Left kidney (tissue), 2 donors: Measurements from ENCODE around the gene ERP27. TPM values are rescaled to one million over a fixed set of nuclear protein-coding genes. Genes with fewer than 3 reads are reported as not detected.

Experiments used
- DNase-seq: peaks from one replicate; pipeline ENCODE4 v3.0.0-alpha.2; 2013
- polyA plus RNA-seq: library from polyadenylated mRNA; unstranded; fragments of 120-200 nt; gene quantifications from one replicate; pipeline ENCODE4 v1.2.1, GENCODE V29; 2013; ENCODE audit not compliant: insufficient read length

The ERP27 gene
- polyA plus RNA-seq, 1 donor = 22.6 TPM

- DNase-seq = no peak
Measured at GRCh38 chr12:14959916-14960496, 21.7 kb upstream of the ERP27 start.

GRCh38 chr12:14959463-14959862, 21.1 kb upstream of the ERP27 start:
- DNase-seq = no peak

GRCh38 chr12:14959126-14959440, 20.7 kb upstream of the ERP27 start:
- DNase-seq = no peak

DNA sequence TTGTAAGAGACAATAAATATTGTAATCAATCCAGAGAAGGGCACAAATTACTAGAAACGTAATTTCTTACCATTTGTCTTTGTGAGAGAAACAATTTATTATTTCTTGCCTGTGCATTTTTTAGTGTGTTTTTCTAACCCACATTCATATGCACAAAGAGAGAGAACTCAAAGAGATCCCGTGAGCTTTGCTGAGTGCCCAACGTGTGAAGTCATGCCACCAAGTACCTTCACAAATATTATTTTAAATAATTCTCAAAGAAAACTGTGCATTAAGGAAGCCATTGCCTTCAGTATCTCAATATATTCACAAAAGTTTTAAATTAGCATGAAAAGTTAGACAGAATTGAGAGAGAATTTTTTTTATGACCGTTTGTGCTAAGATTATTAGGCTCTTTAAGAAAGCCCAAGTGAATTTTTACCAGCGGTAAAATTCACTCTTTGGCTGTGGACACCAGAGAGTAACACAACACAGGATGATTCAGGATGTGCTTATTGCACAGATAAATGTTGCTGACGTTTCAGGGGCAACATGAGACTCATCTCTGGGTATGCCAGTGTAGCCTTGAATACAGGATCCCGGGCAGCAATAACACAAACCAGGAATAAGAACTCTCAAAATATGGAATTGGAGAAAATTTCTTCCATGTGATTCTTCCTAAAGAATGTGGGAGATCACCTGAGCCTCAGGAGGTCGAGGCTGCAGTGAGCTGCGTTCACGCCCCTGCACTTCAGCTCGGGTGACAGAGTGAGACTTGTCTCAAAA, 20.2 kb upstream of the ERP27 start:
- DNase-seq = no peak

DNA sequence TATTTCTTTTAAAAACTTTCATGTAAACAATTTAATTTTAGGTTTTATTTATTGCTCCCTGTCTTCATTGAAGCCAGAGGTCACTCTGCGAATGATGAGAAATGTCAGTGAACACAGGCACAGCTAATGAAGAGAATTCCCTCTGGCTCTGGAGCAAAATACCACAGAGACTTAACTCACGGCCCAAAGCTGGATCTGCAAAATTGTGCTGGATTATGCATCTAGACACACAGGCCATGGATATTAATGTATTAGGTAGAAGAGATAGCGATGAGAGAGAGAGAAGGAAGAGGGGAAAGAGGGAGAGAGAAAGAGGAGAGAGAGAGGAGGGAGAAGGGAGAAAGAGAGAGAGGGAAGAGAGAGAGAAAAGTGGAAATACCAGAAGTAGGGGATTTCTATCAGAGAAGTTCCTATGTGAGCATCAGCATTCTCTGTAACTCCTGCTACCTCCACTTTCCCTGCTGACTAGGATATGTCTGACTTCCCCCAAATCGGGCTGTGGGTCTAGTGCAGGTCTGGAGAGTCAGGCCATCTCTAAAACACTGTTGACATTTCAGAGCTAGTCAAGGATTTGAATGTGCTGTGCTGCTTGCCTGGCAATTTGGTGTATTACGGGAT, 19.3 kb upstream of the ERP27 start:
- no peak for DNase-seq

DNA sequence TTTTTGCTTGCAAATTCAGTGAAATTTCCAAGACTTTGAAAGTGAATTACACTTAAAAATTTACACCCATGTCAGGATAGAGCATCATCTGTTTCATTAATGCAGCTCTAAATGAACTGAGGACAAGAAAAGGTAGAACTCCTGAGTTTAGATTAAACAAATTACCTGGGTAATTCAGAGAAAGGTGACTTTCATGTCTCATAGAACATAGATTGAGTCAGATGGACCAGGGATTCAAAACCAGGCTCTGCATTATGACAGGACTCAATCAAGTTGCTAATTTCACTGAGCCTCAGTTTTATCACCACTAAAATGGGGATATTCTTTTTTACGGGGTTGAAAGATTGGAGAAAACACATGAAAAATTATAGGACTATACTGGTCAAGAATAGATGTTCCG, 18.6 kb upstream of the ERP27 start:
- no peak for DNase-seq

GRCh38 chr12:14956024-14956891, 17.9 kb upstream of the ERP27 start:
- no peak for DNase-seq

- DNase-seq = no peak
Measured at GRCh38 chr12:14954269-14954668, 15.9 kb upstream of the ERP27 start.

DNA sequence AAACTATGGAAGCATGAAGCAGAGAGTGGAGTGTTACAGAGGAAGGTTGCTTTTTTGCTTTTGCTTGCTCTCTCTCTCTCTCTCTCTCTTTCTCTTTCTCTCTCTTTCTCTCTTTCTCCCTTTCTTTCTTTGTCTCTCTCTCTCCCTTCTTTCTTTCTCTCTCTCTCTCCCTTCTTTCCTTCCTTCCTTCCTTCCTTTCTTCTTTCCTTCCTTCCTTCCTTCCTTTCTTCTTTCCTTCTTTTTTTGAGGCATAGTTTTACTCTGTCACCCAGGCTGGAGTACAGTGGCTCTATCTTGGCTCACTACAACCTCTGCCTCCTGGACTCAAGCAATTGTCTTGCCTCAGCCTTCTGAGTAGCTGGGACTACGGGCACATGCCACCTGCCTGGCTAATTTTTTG, 15.4 kb upstream of the ERP27 start:
- no peak for DNase-seq

DNA sequence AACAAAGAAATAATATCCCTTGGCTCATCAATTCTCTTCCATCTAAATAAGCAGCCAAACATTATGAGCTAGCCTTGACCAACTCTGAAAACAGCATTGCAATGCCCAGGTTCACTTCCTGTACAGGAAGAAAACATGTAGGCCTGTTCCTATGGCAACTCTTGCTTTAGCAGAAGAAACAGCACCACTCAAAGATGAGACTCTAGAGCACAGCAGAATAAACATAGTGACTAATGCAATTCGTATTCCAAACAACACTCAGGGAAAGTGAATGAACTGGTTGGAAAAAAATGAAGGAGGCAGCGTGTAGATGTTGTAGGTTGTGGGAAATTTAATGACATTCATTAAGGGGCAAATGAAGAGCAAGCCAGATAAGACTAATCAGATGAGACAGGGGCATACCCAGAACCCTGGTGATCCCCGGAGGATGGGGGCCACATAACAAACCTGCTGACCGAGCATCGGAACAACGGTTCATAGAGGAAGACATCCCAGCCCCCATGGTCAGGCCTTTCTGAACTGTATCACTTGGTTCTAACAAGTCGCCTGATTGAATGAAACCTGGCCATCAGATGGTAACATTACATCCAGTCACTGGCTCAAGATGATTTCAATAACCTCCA, 14.1 kb upstream of the ERP27 start:
- DNase-seq = no peak

GRCh38 chr12:14951851-14952250, 13.5 kb upstream of the ERP27 start:
- DNase-seq = no peak

- no peak for DNase-seq
Measured at GRCh38 chr12:14950982-14951746, 12.8 kb upstream of the ERP27 start.

DNA sequence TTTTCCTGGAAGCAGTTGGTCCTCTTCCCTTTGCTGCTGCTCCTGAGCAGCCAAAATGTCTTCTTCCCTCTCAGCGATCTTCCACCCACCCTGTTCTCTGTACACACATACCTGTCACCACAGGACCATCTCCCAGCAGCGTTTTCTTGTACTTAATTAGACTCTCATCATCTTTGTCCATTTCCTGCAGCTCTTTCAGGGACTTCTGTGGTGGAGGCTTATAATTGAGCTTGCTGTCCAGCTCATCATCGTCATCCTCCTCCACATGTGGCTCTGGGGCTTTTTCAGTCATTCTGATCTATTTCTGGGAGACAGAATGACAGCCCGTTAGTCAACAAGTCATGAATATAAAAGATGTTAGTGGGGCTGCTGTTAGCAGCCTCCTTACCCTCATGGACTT, 12.1 kb upstream of the ERP27 start:
- no peak for DNase-seq

DNA sequence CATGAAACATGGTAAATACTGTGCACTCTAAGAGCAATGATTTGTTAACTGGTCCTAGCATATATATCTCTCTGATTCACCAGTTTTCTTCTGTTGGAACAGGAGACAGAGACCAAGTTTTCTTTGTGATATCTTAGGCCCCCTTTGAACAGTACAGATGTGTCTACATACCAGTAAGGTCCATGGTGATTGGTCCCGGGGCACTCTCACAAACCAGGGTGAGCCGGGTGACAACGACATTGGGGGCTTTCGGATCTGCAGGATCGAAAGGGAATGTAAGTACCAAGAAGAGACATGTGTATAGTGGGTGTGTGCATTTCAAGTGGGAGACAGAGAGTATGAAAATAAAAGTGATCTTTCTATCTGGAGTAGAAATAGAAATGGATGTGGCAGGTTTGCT, 11.3 kb upstream of the ERP27 start:
- DNase-seq = no peak

DNA sequence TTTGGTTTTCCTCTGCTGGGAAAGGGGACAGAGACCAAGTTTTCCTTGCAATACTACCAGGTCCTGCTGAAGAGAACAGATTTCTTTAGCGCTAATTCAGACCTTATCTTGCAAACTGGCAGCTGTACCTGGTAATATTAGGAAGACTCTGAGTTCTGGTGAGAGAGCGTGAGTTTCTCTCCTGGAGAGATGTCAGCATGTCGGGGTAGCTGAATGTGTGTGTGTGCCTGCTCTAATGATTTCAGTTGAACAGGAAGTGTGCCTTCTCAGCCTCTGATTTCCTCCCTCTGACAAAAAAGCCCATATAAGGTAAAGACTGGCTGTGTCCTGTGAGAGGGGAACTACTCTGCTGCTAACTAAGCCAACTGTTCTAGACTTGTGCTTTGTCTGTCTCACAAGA, 10.3 kb upstream of the ERP27 start:
- DNase-seq = peak; percentile 78

- DNase-seq = no peak
Measured at GRCh38 chr12:14946861-14947260, 8.5 kb upstream of the ERP27 start.

DNA sequence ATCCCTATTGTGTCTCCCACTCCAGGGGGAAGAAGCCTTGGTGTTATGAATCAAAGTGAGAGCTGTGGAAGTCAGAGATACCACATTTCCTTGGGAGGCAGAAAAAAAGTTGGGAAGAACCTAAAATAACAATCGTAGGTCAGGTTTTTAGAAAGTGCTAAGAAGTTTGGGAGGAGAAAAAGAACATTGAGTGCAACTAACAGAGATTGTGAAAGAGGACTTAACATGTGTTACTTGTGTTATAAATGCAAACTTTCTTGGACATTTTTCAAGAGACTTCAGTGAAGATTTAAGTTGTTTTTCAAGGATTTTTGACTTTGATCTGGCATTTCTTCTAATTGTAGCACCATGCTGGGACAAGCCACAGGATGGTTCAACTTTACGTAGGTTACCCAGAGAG, 7.8 kb upstream of the ERP27 start:
- DNase-seq = no peak

GRCh38 chr12:14942196-14942931, 4.0 kb upstream of the ERP27 start:
- no peak for DNase-seq

GRCh38 chr12:14941369-14941768, 3.0 kb upstream of the ERP27 start:
- DNase-seq = no peak

- no peak for DNase-seq
Measured at GRCh38 chr12:14937689-14938088, 648 bp downstream of the ERP27 start.

- DNase-seq = no peak
Measured at GRCh38 chr12:14937014-14937413, 1.3 kb downstream of the ERP27 start.
